GM06990 (cell line): ENCODE results near the gene ODF2L.

Experiments used
- DNase-seq: peaks from one replicate; pipeline ENCODE4 v3.0.0-alpha.2; 2011; ENCODE audit not compliant: insufficient read length; ENCODE audit errors: extremely low read depth
- H3K27me3 ChIP-seq: replicated peaks from 2 replicates; pipeline ENCODE4 v1.6.0; 2011; ENCODE audit warnings: low read length; ENCODE audit not compliant: control insufficient read depth, insufficient read depth
- H3K36me3 ChIP-seq: 2 replicates; pipeline ENCODE4 v1.5.1; 2011; ENCODE audit warnings: low read length; ENCODE audit not compliant: control insufficient read depth, insufficient read depth
- H3K4me3 ChIP-seq: replicated peaks from 2 replicates; pipeline ENCODE4 v1.5.1; 2011; ENCODE audit warnings: low read depth, mild to moderate bottlenecking, control low read depth, low read length
- TF ChIP-seq, protein P1 (sequence below): IDR thresholded peaks from 2 replicates; pipeline ENCODE4 v1.5.1; 2011; ENCODE audit warnings: low read length, control low read depth, mild to moderate bottlenecking, inconsistent platforms; ENCODE audit not compliant: insufficient read depth, poor library complexity, severe bottlenecking

ODF2L gene

DNA sequence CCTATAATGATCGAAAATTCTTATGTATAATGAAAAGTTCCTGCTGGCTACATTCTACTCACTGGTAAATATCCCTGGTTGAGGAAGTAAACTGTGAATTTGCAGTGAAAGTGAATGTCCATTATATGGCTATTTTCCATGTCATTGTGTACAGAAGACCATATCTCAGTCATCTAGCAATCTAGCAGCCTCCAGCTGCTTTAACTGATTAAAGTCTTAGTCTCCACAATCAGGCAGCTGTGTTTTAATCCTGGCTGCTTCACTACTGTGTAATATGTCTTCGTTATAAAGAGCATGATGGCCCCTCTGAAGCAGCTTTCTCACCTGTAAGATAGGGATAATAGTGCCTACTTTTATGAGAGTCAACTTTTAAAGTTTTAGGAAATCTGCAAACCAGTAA is 39.2 kb upstream of the ODF2L start:
- DNase-seq = no peak
- TF ChIP-seq, protein P1, sequence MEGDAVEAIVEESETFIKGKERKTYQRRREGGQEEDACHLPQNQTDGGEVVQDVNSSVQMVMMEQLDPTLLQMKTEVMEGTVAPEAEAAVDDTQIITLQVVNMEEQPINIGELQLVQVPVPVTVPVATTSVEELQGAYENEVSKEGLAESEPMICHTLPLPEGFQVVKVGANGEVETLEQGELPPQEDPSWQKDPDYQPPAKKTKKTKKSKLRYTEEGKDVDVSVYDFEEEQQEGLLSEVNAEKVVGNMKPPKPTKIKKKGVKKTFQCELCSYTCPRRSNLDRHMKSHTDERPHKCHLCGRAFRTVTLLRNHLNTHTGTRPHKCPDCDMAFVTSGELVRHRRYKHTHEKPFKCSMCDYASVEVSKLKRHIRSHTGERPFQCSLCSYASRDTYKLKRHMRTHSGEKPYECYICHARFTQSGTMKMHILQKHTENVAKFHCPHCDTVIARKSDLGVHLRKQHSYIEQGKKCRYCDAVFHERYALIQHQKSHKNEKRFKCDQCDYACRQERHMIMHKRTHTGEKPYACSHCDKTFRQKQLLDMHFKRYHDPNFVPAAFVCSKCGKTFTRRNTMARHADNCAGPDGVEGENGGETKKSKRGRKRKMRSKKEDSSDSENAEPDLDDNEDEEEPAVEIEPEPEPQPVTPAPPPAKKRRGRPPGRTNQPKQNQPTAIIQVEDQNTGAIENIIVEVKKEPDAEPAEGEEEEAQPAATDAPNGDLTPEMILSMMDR = no peak
- Histone ChIP-seq H3K36me3 (no peaks in the 10 kb centered on the region), H3K4me3 (no peak overlapping the region), H3K27me3 (peaks cover 1% of the 10 kb centered on the region; the same call in 1 of the 2 replicates)

DNA sequence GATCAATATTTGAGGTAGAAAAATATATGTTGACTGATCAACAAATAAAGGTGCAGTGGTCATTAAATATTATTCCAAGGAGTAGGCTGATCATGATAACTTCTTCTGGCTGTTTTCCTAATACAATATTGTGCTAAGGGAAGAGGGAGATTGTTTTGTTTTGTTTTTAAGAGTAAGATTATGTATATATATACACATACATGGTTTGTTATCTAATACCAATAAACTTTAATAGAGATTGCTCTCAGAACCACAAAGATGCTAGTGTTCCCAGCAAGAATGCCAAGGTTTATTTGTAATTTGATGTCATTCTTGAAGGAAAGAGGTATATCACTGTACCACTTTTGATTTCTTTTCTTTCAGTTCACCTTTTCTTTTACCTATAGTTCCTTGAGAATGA is 37.9 kb upstream of the ODF2L start:
- peaks cover 1% of the 10 kb centered on the region; the same call in 1 of the 2 replicates for H3K27me3 ChIP-seq
- DNase-seq = no peak
- H3K4me3 ChIP-seq = no peak overlapping the region
- TF ChIP-seq, protein P1 = no peak
- no peaks in the 10 kb centered on the region for H3K36me3 ChIP-seq

DNA sequence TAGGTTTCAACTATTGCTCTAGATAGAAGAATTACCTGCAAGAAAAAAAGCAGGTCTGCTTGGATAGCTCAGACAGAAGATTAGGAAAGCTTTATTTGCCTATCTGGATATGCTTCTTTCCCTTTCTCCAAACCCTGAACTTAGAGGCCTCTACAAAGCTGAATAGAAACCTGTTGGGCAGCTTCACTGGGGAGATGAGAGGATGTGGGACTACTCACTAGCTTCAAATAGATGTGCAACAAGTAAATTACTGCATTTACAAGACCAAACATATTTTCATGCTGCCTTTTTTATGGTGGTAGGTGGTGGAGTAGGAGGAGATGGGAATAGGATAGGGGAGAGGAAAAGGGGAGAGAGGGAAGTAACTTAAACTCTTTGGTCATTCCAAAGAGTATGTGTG is 34.3 kb upstream of the ODF2L start:
- peaks cover 1% of the 10 kb centered on the region; the same call in 1 of the 2 replicates for H3K27me3 ChIP-seq
- H3K36me3 ChIP-seq = no peaks in the 10 kb centered on the region
- TF ChIP-seq, protein P1 = no peak
- no peak for DNase-seq
- no peak overlapping the region for H3K4me3 ChIP-seq

DNA sequence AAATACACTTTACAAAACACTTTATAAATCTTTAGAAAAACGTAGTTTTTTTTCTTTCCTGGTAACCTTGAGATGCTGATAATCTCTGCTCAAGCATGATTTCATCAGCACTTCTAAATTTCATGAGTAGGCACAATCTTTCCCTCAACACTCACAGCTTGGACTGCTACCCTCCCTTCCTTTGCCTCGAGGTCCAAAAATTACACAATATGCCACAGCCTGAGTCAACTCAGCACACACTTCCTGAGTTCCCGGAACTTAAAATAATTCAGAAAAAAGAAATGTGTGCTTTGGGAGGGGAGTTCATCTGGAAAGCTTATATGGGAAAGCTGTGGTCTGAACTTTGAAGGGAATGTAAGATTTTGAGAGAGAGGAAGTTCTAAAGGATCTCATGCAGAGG is 33.7 kb upstream of the ODF2L start:
- TF ChIP-seq, protein P1 = no peak
- H3K36me3 ChIP-seq = no peaks in the 10 kb centered on the region
- DNase-seq = no peak
- H3K4me3 ChIP-seq = no peak overlapping the region
- H3K27me3 ChIP-seq = no peaks in the 10 kb centered on the region; the same call in 1 of the 2 replicates

DNA sequence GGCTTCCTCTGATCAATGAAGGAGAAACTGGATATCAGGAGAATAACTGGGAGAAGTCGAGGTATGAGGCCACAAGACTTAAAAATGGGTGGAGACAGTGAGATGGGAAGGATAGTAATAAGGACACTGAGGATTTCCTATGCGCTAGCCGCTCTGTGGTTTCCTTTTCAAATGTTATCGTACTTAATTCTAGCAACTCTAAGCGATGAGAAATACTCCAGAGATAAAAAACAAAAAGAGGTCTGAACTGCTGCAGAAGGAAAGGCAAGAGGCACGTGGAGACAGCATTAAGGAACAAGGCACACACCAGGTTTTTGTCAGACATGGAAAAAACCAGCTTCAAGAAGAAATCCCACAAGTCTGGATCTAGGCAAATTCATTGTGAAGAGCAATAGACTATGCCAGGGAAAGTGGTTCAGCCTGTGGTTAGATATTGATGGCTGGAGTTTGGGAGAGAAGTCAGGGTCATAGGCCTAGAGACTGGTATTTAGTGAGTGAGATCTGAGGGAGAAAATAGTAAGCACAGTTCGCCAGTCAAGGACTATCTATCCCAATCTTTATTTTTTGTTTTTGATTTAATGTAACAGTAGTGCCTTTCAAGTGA is 33.1 kb upstream of the ODF2L start:
- no peak for DNase-seq
- Histone ChIP-seq H3K4me3 (no peak overlapping the region), H3K36me3 (no peaks in the 10 kb centered on the region), H3K27me3 (no peaks in the 10 kb centered on the region; the same call in 1 of the 2 replicates)
- TF ChIP-seq, protein P1 = no peak

DNA sequence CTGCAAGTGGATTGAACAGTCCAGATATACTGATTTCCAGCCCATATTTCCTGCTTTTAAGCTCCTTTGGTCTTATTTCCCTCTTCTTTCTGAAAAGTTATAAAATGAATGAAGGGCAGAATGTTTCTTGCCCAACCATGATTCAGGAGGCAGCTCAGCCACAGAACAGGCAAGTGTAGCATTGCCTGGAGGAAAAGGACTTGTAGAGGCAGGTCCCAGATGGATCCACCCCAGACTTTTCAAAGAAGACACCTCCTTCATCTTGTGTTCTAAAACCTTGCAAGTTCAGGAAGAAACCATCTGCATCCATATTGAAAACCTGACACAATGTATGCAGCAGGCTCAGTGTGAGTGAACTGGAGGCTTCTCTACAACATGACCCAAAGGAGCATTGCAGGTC is 27.8 kb upstream of the ODF2L start, which contains the start of gene CLCA2:
CLCA2 (plus strand) TSS at position 299 of the 400 bp plus-strand sequence; CDS start at position 376, 77 bp downstream.
- TF ChIP-seq, protein P1 = no peak
- Histone ChIP-seq H3K4me3 (no peak within 1 kb of the TSS), H3K27me3 (no peaks in the 10 kb centered on the region), H3K36me3 (no peaks in the 10 kb centered on the region)
- DNase-seq = no peak
